Activated T-helper 1 cell treated with anti-CD3 and anti-CD28 coated beads, Interleukin-12 subunit alpha, Interleukin-12 subunit beta, Interleukin-2, Interleukin-4 antibody, amounts not matched to agents 30 ng/mL and 10 ng/mL and 1 ng/mL, durations not matched to agents 14 hours and 24 hours and 36 hours (primary cell): ENCODE data around the gene ZBTB20. TPM values are rescaled to one million over a fixed set of nuclear protein-coding genes. Genes with fewer than 3 reads are reported as not detected.
A peak's percentile ranks its signal among the peaks of the same experiment; 100 is the strongest.

Experiments used
- DNase-seq: peaks from one replicate; pipeline ENCODE4 v3.0.0; 2021; ENCODE audit warnings: low spot score
- H3K27ac Mint-ChIP-seq: one replicate; pipeline ENCODE4 v1.8.0; 2021; ENCODE audit warnings: mild to moderate bottlenecking, mixed read lengths
- H3K27me3 Mint-ChIP-seq: one replicate; pipeline ENCODE4 v1.8.0; 2022; ENCODE audit warnings: mild to moderate bottlenecking, moderate library complexity, mixed read lengths; ENCODE audit not compliant: insufficient read depth
- H3K36me3 Mint-ChIP-seq: one replicate; pipeline ENCODE4 v1.8.0; 2021; ENCODE audit warnings: low read depth, mixed read lengths
- H3K4me1 Mint-ChIP-seq: one replicate; pipeline ENCODE4 v1.8.0; 2021; ENCODE audit warnings: low read depth, mixed read lengths
- H3K4me3 Mint-ChIP-seq: one replicate; pipeline ENCODE4 v1.8.0; 2021; ENCODE audit warnings: mild to moderate bottlenecking, moderate library complexity, mixed read lengths
- H3K9me3 Mint-ChIP-seq: one replicate; pipeline ENCODE4 v1.8.0; 2021; ENCODE audit warnings: mixed read lengths
- intact Hi-C: fragments of 100-400 bp; cut with micrococcal nuclease; formaldehyde crosslinking; loops from one replicate; pipeline ENCODE4 v1.15.1; 2024
- total RNA-seq: library from RNA; stranded (reverse); gene quantifications from 2 replicates; pipeline ENCODE4 v1.2.3, GENCODE V29; 2022

ZBTB20 gene
- total RNA-seq, 1 donor from 2014 or later, result 4.1 TPM

GRCh38 chr3:114411811-114412803 is 735.0 kb downstream of the ZBTB20 start:
- intact Hi-C loops, result loop anchor here (2.0 kb wide), 1 partner anchor 669 kb away; no protein-coding TSS in a partner anchor
- H3K4me3 Mint-ChIP-seq, result no peak overlapping the region

GRCh38 chr3:114411190-114411668 is 735.9 kb downstream of the ZBTB20 start:
- peak overlapping the region; percentile 1 for H3K27ac Mint-ChIP-seq
- no peaks in the 10 kb centered on the region for H3K9me3 Mint-ChIP-seq
- intact Hi-C loops, result no loop called here
- no peak for DNase-seq
- H3K4me1 Mint-ChIP-seq, result peaks cover 22% of the 10 kb centered on the region
- H3K4me3 Mint-ChIP-seq, result no peak overlapping the region
- H3K27me3 Mint-ChIP-seq, result peaks cover 24% of the 10 kb centered on the region
- no peaks in the 10 kb centered on the region for H3K36me3 Mint-ChIP-seq

More at GRCh38 chr3:114411811-114412803, 735.0 kb downstream of the ZBTB20 start:
- peak overlapping the region; percentile 1 for H3K27ac Mint-ChIP-seq
- DNase-seq, result no peak
- H3K36me3 Mint-ChIP-seq, result no peaks in the 10 kb centered on the region
- no peaks in the 10 kb centered on the region for H3K9me3 Mint-ChIP-seq
- peaks cover 24% of the 10 kb centered on the region for H3K27me3 Mint-ChIP-seq
- peaks cover 26% of the 10 kb centered on the region for H3K4me1 Mint-ChIP-seq

- H3K36me3 Mint-ChIP-seq, result no peaks in the 10 kb centered on the region
- intact Hi-C loops, result no loop called here
- H3K9me3 Mint-ChIP-seq, result no peaks in the 10 kb centered on the region
- H3K4me3 Mint-ChIP-seq, result no peak overlapping the region
- H3K27me3 Mint-ChIP-seq, result peaks cover 24% of the 10 kb centered on the region
- H3K27ac Mint-ChIP-seq, result no peak overlapping the region
- no peak for DNase-seq
- H3K4me1 Mint-ChIP-seq, result peaks cover 21% of the 10 kb centered on the region
These were observed 738.1 kb downstream of the ZBTB20 start for GRCh38 chr3:114408736-114409670.

GRCh38 chr3:114406922-114407321 is 740.2 kb downstream of the ZBTB20 start:
- Mint-ChIP-seq H3K4me1 (peaks cover 10% of the 10 kb centered on the region), H3K27me3 (peaks cover 28% of the 10 kb centered on the region), H3K36me3 (no peaks in the 10 kb centered on the region), H3K4me3 (no peak overlapping the region), H3K9me3 (no peaks in the 10 kb centered on the region), H3K27ac (no peak overlapping the region)
- DNase-seq, result no peak
- intact Hi-C loops, result no loop called here

GRCh38 chr3:114406286-114406685 is 740.8 kb downstream of the ZBTB20 start:
- Mint-ChIP-seq H3K4me1 (peaks cover 4% of the 10 kb centered on the region), H3K36me3 (no peaks in the 10 kb centered on the region), H3K9me3 (no peaks in the 10 kb centered on the region), H3K27ac (no peak overlapping the region), H3K4me3 (no peak overlapping the region), H3K27me3 (peaks cover 25% of the 10 kb centered on the region)
- intact Hi-C loops, result no loop called here
- no peak for DNase-seq

- intact Hi-C loops, result no loop called here
- no peak overlapping the region for H3K4me3 Mint-ChIP-seq
- H3K36me3 Mint-ChIP-seq, result no peaks in the 10 kb centered on the region
- H3K27me3 Mint-ChIP-seq, result peaks cover 19% of the 10 kb centered on the region
- no peak overlapping the region for H3K27ac Mint-ChIP-seq
- no peaks in the 10 kb centered on the region for H3K4me1 Mint-ChIP-seq
- no peak for DNase-seq
- no peaks in the 10 kb centered on the region for H3K9me3 Mint-ChIP-seq
These were observed 741.7 kb downstream of the ZBTB20 start for GRCh38 chr3:114405202-114405990.

GRCh38 chr3:114404590-114404989 is 742.5 kb downstream of the ZBTB20 start:
- peaks cover 11% of the 10 kb centered on the region for H3K27me3 Mint-ChIP-seq
- no peaks in the 10 kb centered on the region for H3K4me1 Mint-ChIP-seq
- intact Hi-C loops, result no loop called here
- H3K36me3 Mint-ChIP-seq, result no peaks in the 10 kb centered on the region
- DNase-seq, result no peak
- H3K27ac Mint-ChIP-seq, result no peak overlapping the region
- no peaks in the 10 kb centered on the region for H3K9me3 Mint-ChIP-seq
- H3K4me3 Mint-ChIP-seq, result no peak overlapping the region

GRCh38 chr3:114402838-114403237 is 744.2 kb downstream of the ZBTB20 start:
- DNase-seq, result no peak
- no peaks in the 10 kb centered on the region for H3K9me3 Mint-ChIP-seq
- H3K27me3 Mint-ChIP-seq, result peaks cover 6% of the 10 kb centered on the region
- no peak overlapping the region for H3K27ac Mint-ChIP-seq
- H3K4me1 Mint-ChIP-seq, result no peaks in the 10 kb centered on the region
- H3K4me3 Mint-ChIP-seq, result no peak overlapping the region
- H3K36me3 Mint-ChIP-seq, result no peaks in the 10 kb centered on the region
- intact Hi-C loops, result no loop called here

GRCh38 chr3:114401346-114401745 is 745.7 kb downstream of the ZBTB20 start:
- H3K27me3 Mint-ChIP-seq, result peaks cover 4% of the 10 kb centered on the region
- no peaks in the 10 kb centered on the region for H3K36me3 Mint-ChIP-seq
- no peaks in the 10 kb centered on the region for H3K4me1 Mint-ChIP-seq
- H3K27ac Mint-ChIP-seq, result no peak overlapping the region
- no peak for DNase-seq
- no peak overlapping the region for H3K4me3 Mint-ChIP-seq
- no peaks in the 10 kb centered on the region for H3K9me3 Mint-ChIP-seq
- intact Hi-C loops, result no loop called here

- Mint-ChIP-seq H3K27me3 (peaks cover 4% of the 10 kb centered on the region), H3K9me3 (no peaks in the 10 kb centered on the region), H3K4me1 (no peaks in the 10 kb centered on the region), H3K36me3 (no peaks in the 10 kb centered on the region), H3K27ac (no peak overlapping the region), H3K4me3 (no peak overlapping the region)
- intact Hi-C loops, result no loop called here
- no peak for DNase-seq
These were observed 746.7 kb downstream of the ZBTB20 start for GRCh38 chr3:114400371-114400770.

- no peak overlapping the region for H3K4me3 Mint-ChIP-seq
- no peak for DNase-seq
- H3K36me3 Mint-ChIP-seq, result no peaks in the 10 kb centered on the region
- no peaks in the 10 kb centered on the region for H3K9me3 Mint-ChIP-seq
- H3K27me3 Mint-ChIP-seq, result no peaks in the 10 kb centered on the region
- intact Hi-C loops, result no loop called here
- no peaks in the 10 kb centered on the region for H3K4me1 Mint-ChIP-seq
- no peak overlapping the region for H3K27ac Mint-ChIP-seq
These were observed 752.5 kb downstream of the ZBTB20 start for GRCh38 chr3:114394551-114394950.

GRCh38 chr3:114393367-114394072 is 753.6 kb downstream of the ZBTB20 start:
- intact Hi-C loops, result no loop called here
- DNase-seq, result no peak
- H3K27ac Mint-ChIP-seq, result no peak overlapping the region
- H3K4me3 Mint-ChIP-seq, result no peak overlapping the region
- H3K36me3 Mint-ChIP-seq, result no peaks in the 10 kb centered on the region
- H3K4me1 Mint-ChIP-seq, result peaks cover 7% of the 10 kb centered on the region
- H3K9me3 Mint-ChIP-seq, result no peaks in the 10 kb centered on the region
- no peaks in the 10 kb centered on the region for H3K27me3 Mint-ChIP-seq
